GM13977 (cell line): ENCODE results near the gene MICAL1.

ENCODE experiments used
- DNase-seq: peaks from one replicate; pipeline ENCODE4 v3.0.0; 2012; ENCODE audit warnings: low spot score
- in situ Hi-C: fragments of 300-500 bp; cut with MboI; formaldehyde crosslinking; loops from one replicate; pipeline ENCODE4 v1.12.0; 2022; ENCODE audit warnings: low sequenced_read_pairs, low pct_unique_long_range_greater_than_20kb, mixed read lengths, inconsistent platforms; ENCODE audit not compliant: unreplicated experiment
- TF ChIP-seq, protein P1 (sequence below): IDR thresholded peaks from 2 replicates; pipeline ENCODE4 v1.5.1; 2012; ENCODE audit warnings: mild to moderate bottlenecking, control low read depth; ENCODE audit not compliant: insufficient read depth; ENCODE audit errors: extremely low read depth, missing control alignments

MICAL1 gene

DNA sequence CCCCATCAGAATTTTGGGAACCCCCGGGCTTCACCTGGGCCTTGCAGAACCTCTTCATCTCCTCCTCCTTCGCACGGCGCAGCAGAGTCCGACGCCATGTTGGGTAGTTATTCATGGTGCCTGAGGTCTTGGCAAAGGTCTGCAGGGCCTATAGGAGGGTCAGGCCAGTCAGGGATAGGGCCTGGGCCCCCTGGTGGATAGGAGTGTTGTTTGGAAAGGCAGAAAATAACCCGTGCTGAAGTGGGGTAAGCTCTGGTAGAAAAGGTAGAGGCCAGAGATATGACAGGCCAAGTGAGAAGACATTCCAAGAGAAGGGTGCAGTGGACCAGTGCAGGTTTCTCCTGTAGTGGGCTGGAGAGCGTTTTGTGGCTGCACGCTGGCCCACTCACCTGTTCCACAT, 10.2 kb downstream of the MICAL1 start:
- DNase-seq, result no peak
- in situ Hi-C loops, result no loop called here
- TF ChIP-seq, protein P1, sequence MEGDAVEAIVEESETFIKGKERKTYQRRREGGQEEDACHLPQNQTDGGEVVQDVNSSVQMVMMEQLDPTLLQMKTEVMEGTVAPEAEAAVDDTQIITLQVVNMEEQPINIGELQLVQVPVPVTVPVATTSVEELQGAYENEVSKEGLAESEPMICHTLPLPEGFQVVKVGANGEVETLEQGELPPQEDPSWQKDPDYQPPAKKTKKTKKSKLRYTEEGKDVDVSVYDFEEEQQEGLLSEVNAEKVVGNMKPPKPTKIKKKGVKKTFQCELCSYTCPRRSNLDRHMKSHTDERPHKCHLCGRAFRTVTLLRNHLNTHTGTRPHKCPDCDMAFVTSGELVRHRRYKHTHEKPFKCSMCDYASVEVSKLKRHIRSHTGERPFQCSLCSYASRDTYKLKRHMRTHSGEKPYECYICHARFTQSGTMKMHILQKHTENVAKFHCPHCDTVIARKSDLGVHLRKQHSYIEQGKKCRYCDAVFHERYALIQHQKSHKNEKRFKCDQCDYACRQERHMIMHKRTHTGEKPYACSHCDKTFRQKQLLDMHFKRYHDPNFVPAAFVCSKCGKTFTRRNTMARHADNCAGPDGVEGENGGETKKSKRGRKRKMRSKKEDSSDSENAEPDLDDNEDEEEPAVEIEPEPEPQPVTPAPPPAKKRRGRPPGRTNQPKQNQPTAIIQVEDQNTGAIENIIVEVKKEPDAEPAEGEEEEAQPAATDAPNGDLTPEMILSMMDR, result no peak

DNA sequence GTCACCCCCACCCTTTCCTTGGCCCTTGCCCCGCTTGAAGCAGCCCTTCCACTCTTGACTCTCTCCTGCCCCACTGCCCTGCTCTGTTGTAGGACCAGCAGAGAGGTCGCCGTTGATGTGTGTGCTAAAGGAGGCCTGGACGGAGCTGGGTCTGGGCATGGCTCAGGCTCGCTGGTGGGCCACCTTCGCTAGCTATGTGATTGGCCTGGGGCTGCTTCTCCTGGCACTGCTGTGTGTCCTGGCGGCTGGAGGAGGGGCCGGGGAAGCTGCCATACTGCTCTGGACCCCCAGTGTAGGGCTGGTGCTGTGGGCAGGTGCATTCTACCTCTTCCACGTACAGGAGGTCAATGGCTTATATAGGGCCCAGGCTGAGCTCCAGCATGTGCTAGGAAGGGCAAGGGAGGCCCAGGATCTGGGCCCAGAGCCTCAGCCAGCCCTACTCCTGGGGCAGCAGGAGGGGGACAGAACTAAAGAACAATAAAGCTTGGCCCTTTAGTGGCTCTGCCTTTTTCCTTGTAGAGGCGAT, 12.1 kb downstream of the MICAL1 start:
- no peak for DNase-seq
- in situ Hi-C loops, result no loop called here
- TF ChIP-seq, protein P1, result no peak

DNA sequence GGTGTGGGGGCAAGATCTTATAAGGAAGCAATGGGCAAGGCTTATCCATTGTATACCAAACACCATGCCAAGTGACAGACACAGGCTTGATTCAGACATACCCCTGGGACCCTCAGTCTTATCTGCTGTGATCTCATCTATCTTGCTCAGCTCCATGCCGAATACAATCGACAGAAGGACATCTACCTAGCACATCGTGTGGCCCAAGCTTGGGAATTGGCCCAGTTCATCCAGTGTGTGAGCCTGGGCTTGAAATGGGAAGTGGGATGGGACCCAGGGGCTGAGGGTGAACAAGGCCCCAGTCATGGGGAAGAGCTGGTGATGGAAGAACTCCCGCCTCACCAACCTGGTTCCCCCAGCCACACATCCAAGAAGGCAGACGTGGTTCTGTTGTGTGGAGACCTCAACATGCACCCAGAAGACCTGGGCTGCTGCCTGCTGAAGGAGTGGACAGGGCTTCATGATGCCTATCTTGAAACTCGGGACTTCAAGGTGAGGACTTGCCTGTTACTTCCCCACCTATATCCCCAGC, 13.1 kb downstream of the MICAL1 start:
- TF ChIP-seq, protein P1, result no peak
- no peak for DNase-seq
- in situ Hi-C loops, result no loop called here

DNA sequence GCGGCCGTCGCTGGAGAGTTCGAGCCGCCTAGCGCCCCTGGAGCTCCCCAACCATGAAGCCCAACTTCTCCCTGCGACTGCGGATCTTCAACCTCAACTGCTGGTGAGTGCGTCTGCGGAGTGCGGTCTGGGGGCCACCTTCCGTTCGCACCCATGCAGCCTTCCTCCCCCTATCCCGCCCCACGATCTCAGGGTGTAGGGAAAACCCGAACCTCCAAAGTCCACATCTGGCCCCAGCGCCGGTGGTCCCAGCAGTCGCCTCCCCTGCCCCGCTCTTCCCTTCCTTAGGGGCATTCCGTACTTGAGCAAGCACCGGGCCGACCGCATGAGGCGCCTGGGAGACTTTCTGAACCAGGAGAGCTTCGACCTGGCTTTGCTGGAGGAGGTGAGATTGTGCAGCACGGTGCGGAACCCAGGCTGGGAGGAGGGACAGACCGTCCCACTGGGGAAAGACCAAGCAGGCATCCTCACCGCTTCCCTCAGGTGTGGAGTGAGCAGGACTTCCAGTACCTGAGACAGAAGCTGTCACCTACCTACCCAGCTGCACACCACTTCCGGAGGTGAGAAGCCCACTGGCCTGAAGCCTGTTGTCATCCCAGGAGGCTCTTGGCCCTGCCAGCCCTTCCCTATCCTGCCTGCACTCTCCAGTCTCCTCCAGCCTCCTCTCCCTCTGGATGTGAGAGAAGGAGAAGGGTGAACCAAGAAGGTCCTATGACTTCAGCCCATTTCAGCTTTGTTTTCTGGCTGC, 14.3 kb downstream of the MICAL1 start:
- TF ChIP-seq, protein P1, result no peak
- DNase-seq, result peak; percentile 51
- in situ Hi-C loops, result no loop called here

DNA sequence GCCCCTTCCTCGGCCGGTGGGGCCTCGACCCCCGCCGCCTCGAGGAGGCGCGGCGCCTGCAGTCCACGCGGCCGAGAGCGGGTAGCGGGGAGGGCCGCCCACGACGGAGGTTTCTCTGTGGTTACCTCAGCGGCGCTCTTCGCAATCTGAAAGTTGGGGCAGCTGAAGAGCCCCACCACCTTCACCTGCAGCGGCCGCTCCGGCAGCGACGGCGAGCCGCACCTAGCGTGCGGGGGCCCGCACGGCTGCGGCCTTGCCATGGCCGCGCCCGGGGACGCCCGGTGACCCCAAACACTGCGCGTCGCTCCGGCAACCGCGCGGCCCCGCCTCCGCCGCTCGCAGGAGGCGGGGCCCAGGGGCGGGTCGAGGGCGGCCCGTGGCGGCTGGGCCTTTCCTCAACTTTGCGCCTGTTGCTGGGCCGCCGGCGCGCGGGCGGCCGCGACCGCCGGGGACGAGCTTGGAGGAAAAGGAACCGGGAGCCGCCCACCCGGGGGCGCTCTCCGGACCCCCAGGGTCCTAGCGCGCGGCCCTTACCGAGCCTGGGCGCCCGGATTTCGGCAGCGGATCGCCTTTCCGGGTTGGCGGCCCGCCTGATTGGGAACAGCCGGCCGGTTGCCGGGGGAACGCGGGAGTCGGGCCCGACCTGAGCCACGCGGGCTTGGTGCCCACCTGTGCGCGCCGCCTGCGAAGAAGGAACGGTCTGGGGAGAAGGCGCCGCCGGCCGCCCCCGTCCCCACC, 15.1 kb downstream of the MICAL1 start, which contains the start of the genes PPIL6 and SMPD2:
TSS of gene PPIL6 (minus strand) at position 298 of the 738 bp plus-strand sequence. CDS start at position 260, 38 bp downstream.
TSS of gene SMPD2 (plus strand) at position 394 of the 738 bp plus-strand sequence. CDS start 398 bp downstream, outside the sequence.
- TF ChIP-seq, protein P1, result peak; percentile 11
- in situ Hi-C loops, result no loop called here
- peak; percentile 96 for DNase-seq

DNA sequence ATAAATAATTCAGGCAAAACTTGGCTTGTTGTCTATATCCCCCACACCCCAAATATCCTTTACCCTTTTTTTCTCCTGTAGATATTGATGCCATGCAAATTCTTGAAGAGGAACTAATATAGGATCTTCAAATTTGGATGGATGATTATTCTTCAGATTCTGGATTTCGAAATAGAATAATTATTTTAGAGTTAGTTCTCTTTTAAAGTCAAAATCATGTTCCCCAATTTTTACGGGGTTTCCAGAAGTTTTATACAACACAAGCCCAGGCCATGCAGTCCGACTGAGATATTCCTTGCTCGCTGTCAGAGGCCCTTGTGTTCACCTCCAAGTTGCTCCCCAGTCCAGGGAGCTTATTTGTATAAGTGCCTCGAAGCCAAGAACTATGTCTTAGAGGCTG, 19.5 kb downstream of the MICAL1 start:
- no peak for DNase-seq
- in situ Hi-C loops, result no loop called here
- TF ChIP-seq, protein P1, result no peak
